Activated naive CD8-positive, alpha-beta T cell treated with anti-CD3 and anti-CD28 coated beads, Interleukin-2, amount 50 U/mL, for 16 hours (primary cell): ENCODE data around the gene B3GNT5.

Experiments
- DNase-seq: peaks from one replicate; pipeline ENCODE4 v3.0.0-alpha.2; 2020; ENCODE audit warnings: low read depth, low spot score

B3GNT5 gene

GRCh38 chr3:183290216-183290615 is 37.2 kb downstream of the B3GNT5 start:
- DNase-seq = no peak

- no peak for DNase-seq
Observed at GRCh38 chr3:183291497-183292031, 38.5 kb downstream of the B3GNT5 start.

GRCh38 chr3:183293966-183294365 is 40.9 kb downstream of the B3GNT5 start:
- DNase-seq = no peak

- no peak for DNase-seq
Observed at GRCh38 chr3:183295211-183295610, 42.2 kb downstream of the B3GNT5 start.

- DNase-seq = no peak
Observed at GRCh38 chr3:183296944-183297343, 43.9 kb downstream of the B3GNT5 start.

- DNase-seq = no peak
Observed at GRCh38 chr3:183298701-183299153, 45.7 kb downstream of the B3GNT5 start.

GRCh38 chr3:183299976-183300375 is 46.9 kb downstream of the B3GNT5 start:
- DNase-seq = no peak

GRCh38 chr3:183300996-183301562 is 48.0 kb downstream of the B3GNT5 start:
- no peak for DNase-seq

- no peak for DNase-seq
Observed at GRCh38 chr3:183301937-183302580, 49.0 kb downstream of the B3GNT5 start.

GRCh38 chr3:183303690-183304089 is 50.6 kb downstream of the B3GNT5 start:
- no peak for DNase-seq

- no peak for DNase-seq
Observed at GRCh38 chr3:183306798-183307671, 54.0 kb downstream of the B3GNT5 start.

GRCh38 chr3:183307749-183308148 is 54.7 kb downstream of the B3GNT5 start:
- no peak for DNase-seq

- no peak for DNase-seq
Observed at GRCh38 chr3:183308751-183309150, 55.7 kb downstream of the B3GNT5 start.

GRCh38 chr3:183309276-183309675 is 56.2 kb downstream of the B3GNT5 start:
- no peak for DNase-seq

- DNase-seq = no peak
Observed at GRCh38 chr3:183310936-183311335, 57.9 kb downstream of the B3GNT5 start.

- no peak for DNase-seq
Observed at GRCh38 chr3:183312433-183312832, 59.4 kb downstream of the B3GNT5 start.

- DNase-seq = no peak
Observed at GRCh38 chr3:183313351-183313750, 60.3 kb downstream of the B3GNT5 start.

GRCh38 chr3:183313764-183314163 is 60.7 kb downstream of the B3GNT5 start:
- no peak for DNase-seq

- DNase-seq = no peak
Observed at GRCh38 chr3:183315739-183316138, 62.7 kb downstream of the B3GNT5 start.

- DNase-seq = no peak
Observed at GRCh38 chr3:183317271-183317670, 64.2 kb downstream of the B3GNT5 start.

- DNase-seq = no peak
Observed at GRCh38 chr3:183317886-183318865, 65.1 kb downstream of the B3GNT5 start.
